GM23338 (cell line): ENCODE data around the gene TMEM135. TPM values are rescaled to one million over a fixed set of nuclear protein-coding genes. Genes with fewer than 3 reads are reported as not detected.

Experiments
- ATAC-seq: fragments of 200-7000 bp; cut with Tn5 transposase; 3 replicates; pipeline ENCODE4 v1.9.1; 2020
- DNase-seq: peaks from one replicate; pipeline ENCODE4 v3.0.0-alpha.2; 2015; ENCODE audit warnings: low spot score
- H2AFZ ChIP-seq: fragments of 200-600 bp; sonication (generic); 2 replicates; pipeline ENCODE4 v1.8.0; 2016; ENCODE audit warnings: antibody characterized with exemption, mild to moderate bottlenecking, moderate library complexity
- H3F3A ChIP-seq: fragments of 200-600 bp; sonication (generic); replicated peaks from 2 replicates; pipeline ENCODE4 v1.8.0; 2017; ENCODE audit warnings: antibody characterized with exemption, mixed run types, low read depth
- H3K27ac ChIP-seq: fragments of 200-600 bp; sonication (generic); 2 replicates; pipeline ENCODE4 v1.6.1; 2016; ENCODE audit warnings: low read depth
- H3K27me3 ChIP-seq: fragments of 200-600 bp; sonication (generic); 2 replicates; pipeline ENCODE4 v1.8.0; 2016; ENCODE audit warnings: mild to moderate bottlenecking, mixed run types, moderate library complexity; ENCODE audit not compliant: insufficient read depth
- H3K36me3 ChIP-seq: fragments of 200-600 bp; sonication (generic); 2 replicates; pipeline ENCODE4 v1.8.0; 2016; ENCODE audit warnings: mild to moderate bottlenecking; ENCODE audit not compliant: insufficient read depth
- H3K4me1 ChIP-seq: fragments of 200-600 bp; sonication (generic); 2 replicates; pipeline ENCODE4 v1.8.0; 2016; ENCODE audit warnings: mild to moderate bottlenecking, moderate library complexity; ENCODE audit not compliant: insufficient read depth
- H3K4me2 ChIP-seq: fragments of 200-600 bp; sonication (generic); 2 replicates; pipeline ENCODE4 v1.7.1; 2017; ENCODE audit warnings: mixed run types
- H3K4me3 ChIP-seq: fragments of 200-600 bp; sonication (generic); 2 replicates; pipeline ENCODE4 v1.6.1; 2016; ENCODE audit warnings: mixed run types
- H3K79me2 ChIP-seq: fragments of 200-600 bp; sonication (generic); replicated peaks from 2 replicates; pipeline ENCODE4 v1.8.0; 2017; ENCODE audit warnings: mild to moderate bottlenecking; ENCODE audit not compliant: insufficient read depth
- H3K9me2 ChIP-seq: fragments of 200-600 bp; sonication (generic); 2 replicates; pipeline ENCODE4 v1.8.0; 2017; ENCODE audit not compliant: insufficient read depth
- H4K20me1 ChIP-seq: fragments of 200-600 bp; sonication (generic); replicated peaks from 2 replicates; pipeline ENCODE4 v1.8.0; 2017; ENCODE audit warnings: mild to moderate bottlenecking; ENCODE audit not compliant: insufficient read depth
- H3K27ac Mint-ChIP-seq: 2 replicates; pipeline ENCODE4 v1.8.0; 2020; ENCODE audit warnings: inconsistent platforms, mild to moderate bottlenecking, moderate library complexity, mixed read lengths
- H3K27me3 Mint-ChIP-seq: 3 replicates; pipeline ENCODE4 v1.8.0; 2022; ENCODE audit warnings: low read depth, mild to moderate bottlenecking, moderate library complexity, mixed read lengths, inconsistent platforms; ENCODE audit not compliant: insufficient read depth, poor library complexity
- H3K36me3 Mint-ChIP-seq: 3 replicates; pipeline ENCODE4 v1.8.0; 2021; ENCODE audit warnings: low read depth, mild to moderate bottlenecking, inconsistent platforms, moderate library complexity, mixed read lengths
- H3K4me1 Mint-ChIP-seq: 3 replicates; pipeline ENCODE4 v1.8.0; 2020; ENCODE audit warnings: mild to moderate bottlenecking, inconsistent platforms, mixed read lengths
- H3K4me3 Mint-ChIP-seq: 3 replicates; pipeline ENCODE4 v1.8.0; 2021; ENCODE audit warnings: moderate library complexity, mild to moderate bottlenecking, inconsistent platforms, mixed read lengths
- H3K9me3 Mint-ChIP-seq: 3 replicates; pipeline ENCODE4 v1.8.0; 2020; ENCODE audit warnings: moderate library complexity, mild to moderate bottlenecking, inconsistent platforms, mixed read lengths
- CREB1 ChIP-seq: fragments of 250-450 bp; sonication (Bioruptor Pico); IDR thresholded peaks from 2 replicates; pipeline ENCODE4 v1.5.0; 2020; ENCODE audit warnings: low read depth, mild to moderate bottlenecking, moderate library complexity
- ETS1 ChIP-seq: IDR thresholded peaks from 2 replicates; pipeline ENCODE4 v1.6.1; 2016; ENCODE audit warnings: antibody characterized with exemption
- EZH2 ChIP-seq: fragments of 200-600 bp; sonication (generic); IDR thresholded peaks from one replicate; pipeline ENCODE4 v1.8.0; 2017; ENCODE audit warnings: antibody characterized with exemption, mild to moderate bottlenecking, low read depth; ENCODE audit not compliant: unreplicated experiment
- EZH2phosphoT487 ChIP-seq: fragments of 200-600 bp; sonication (generic); IDR thresholded peaks from one replicate; pipeline ENCODE4 v1.8.1; 2018; ENCODE audit warnings: antibody characterized with exemption; ENCODE audit not compliant: unreplicated experiment
- JUNB ChIP-seq: IDR thresholded peaks from one replicate; pipeline ENCODE4 v1.6.1; 2016; ENCODE audit warnings: antibody characterized with exemption; ENCODE audit not compliant: unreplicated experiment
- NANOG ChIP-seq: IDR thresholded peaks from 2 replicates; pipeline ENCODE4 v1.6.1; 2016; ENCODE audit warnings: antibody characterized with exemption, borderline replicate concordance
- POLR2AphosphoS5 ChIP-seq: IDR thresholded peaks from 2 replicates; pipeline ENCODE4 v1.6.1; 2016; ENCODE audit warnings: antibody characterized with exemption, low read depth
- REST ChIP-seq: IDR thresholded peaks from one replicate; pipeline ENCODE4 v1.6.1; 2018; ENCODE audit warnings: antibody characterized with exemption; ENCODE audit not compliant: unreplicated experiment
- STAT1 ChIP-seq: IDR thresholded peaks from one replicate; pipeline ENCODE4 v1.6.1; 2016; ENCODE audit warnings: antibody characterized with exemption; ENCODE audit not compliant: unreplicated experiment
- ZNF114 ChIP-seq: fragments of 250-450 bp; sonication (Bioruptor Pico); IDR thresholded peaks from 2 replicates; pipeline ENCODE4 v1.5.0; 2020; ENCODE audit warnings: mild to moderate bottlenecking, moderate library complexity
- ZNF331 ChIP-seq: fragments of 250-450 bp; sonication (Bioruptor Pico); IDR thresholded peaks from 2 replicates; pipeline ENCODE4 v1.5.0; 2020; ENCODE audit warnings: low read depth, mild to moderate bottlenecking, moderate library complexity
- ZNF462 ChIP-seq: fragments of 250-450 bp; sonication (Bioruptor Pico); IDR thresholded peaks from 2 replicates; pipeline ENCODE4 v1.5.0; 2020; ENCODE audit warnings: mild to moderate bottlenecking, moderate library complexity
- polyA plus RNA-seq: library from polyadenylated mRNA; unstranded; fragments of >200 nt; fragmentation: Nextera tagmentation; extraction: Ambion mirVana; gene quantifications from 2 replicates; pipeline ENCODE4 v1.2.1, GENCODE V29; 2016
- total RNA-seq: library from RNA; depleted of rRNA; stranded (reverse); fragments of >200 nt; shearing (Covaris generic); gene quantifications from 2 replicates; pipeline ENCODE4 v1.2.3, GENCODE V29; 2014
- TF ChIP-seq, protein P1 (sequence below), 2 experiments: fragments of 200-600 bp in 1 of 2; sonication (generic) in 1 of 2; conservative IDR thresholded peaks; 2 replicates each; pipeline versions ENCODE4 v1.5.1 to v1.6.1; 2016 to 2017; ENCODE audit warnings: antibody characterized with exemption in 2 of 2, low read depth in 2 of 2, mild to moderate bottlenecking in 2 of 2, moderate library complexity in 1 of 2

TMEM135 gene
- total and polyA plus RNA-seq, 2 experiments from 2014 or later: 23.4 to 49.9 TPM

DNA sequence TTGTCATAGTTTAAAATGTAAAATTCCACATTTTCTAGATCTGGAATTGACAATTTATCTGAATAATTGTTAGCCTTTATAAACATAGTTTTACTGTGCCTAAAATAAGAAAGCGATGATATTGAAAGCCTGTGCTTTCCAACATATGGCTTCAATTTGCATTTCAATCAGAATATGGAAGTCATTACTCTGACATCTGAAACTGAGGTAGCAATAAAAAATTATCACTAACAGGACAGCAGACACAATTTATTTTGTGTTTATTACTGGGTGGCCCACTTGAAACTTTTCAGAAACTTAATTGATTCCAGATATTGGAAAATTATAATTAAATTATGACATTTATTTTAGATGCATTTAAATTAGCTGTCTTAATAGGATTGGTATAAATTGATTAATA, 78.5 kb downstream of the TMEM135 start:
- H3K4me2 ChIP-seq: no peak overlapping the region
- no peak for DNase-seq
- H3K36me3 Mint-ChIP-seq: no peaks in the 10 kb centered on the region
- H3K4me3 Mint-ChIP-seq: no peak overlapping the region
- H3K27me3 ChIP-seq: no peaks in the 10 kb centered on the region
- TF ChIP-seq ZNF114: no peak
- no peak for TF ChIP-seq JUNB
- no peak for TF ChIP-seq ZNF331
- TF ChIP-seq, protein P1, sequence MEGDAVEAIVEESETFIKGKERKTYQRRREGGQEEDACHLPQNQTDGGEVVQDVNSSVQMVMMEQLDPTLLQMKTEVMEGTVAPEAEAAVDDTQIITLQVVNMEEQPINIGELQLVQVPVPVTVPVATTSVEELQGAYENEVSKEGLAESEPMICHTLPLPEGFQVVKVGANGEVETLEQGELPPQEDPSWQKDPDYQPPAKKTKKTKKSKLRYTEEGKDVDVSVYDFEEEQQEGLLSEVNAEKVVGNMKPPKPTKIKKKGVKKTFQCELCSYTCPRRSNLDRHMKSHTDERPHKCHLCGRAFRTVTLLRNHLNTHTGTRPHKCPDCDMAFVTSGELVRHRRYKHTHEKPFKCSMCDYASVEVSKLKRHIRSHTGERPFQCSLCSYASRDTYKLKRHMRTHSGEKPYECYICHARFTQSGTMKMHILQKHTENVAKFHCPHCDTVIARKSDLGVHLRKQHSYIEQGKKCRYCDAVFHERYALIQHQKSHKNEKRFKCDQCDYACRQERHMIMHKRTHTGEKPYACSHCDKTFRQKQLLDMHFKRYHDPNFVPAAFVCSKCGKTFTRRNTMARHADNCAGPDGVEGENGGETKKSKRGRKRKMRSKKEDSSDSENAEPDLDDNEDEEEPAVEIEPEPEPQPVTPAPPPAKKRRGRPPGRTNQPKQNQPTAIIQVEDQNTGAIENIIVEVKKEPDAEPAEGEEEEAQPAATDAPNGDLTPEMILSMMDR (conservative IDR thresholded peaks at IDR 0.05; ENCODE audit: low read depth in 2 of 2): no peak
- no peak for TF ChIP-seq NANOG
- TF ChIP-seq EZH2: no peak
- TF ChIP-seq POLR2AphosphoS5: no peak
- no peak for TF ChIP-seq CREB1
- no peak for TF ChIP-seq REST
- no peak for TF ChIP-seq STAT1
- no peak for TF ChIP-seq ZNF462 (CRISPR knock-in tag)
- TF ChIP-seq ETS1: no peak
- TF ChIP-seq EZH2phosphoT487: no peak
- no peak overlapping the region for H3K27ac ChIP-seq
- no peak overlapping the region for H3K27ac Mint-ChIP-seq
- no peak overlapping the region for H3K4me3 ChIP-seq
- ATAC-seq: no peak
- no peaks in the 10 kb centered on the region for H4K20me1 ChIP-seq
- H3F3A ChIP-seq: no peaks in the 10 kb centered on the region; the same call in 1 of the 2 replicates
- H3K4me1 ChIP-seq: peaks cover 6% of the 10 kb centered on the region; the same call in 1 of the 2 replicates
- H3K9me3 Mint-ChIP-seq: no peaks in the 10 kb centered on the region
- no peaks in the 10 kb centered on the region for H3K36me3 ChIP-seq
- H3K27me3 Mint-ChIP-seq: peaks cover 3% of the 10 kb centered on the region
- peaks cover 5% of the 10 kb centered on the region; the same call in 1 of the 2 replicates for H3K79me2 ChIP-seq
- no peaks in the 10 kb centered on the region for H3K9me2 ChIP-seq
- H2AFZ ChIP-seq: no peak overlapping the region
- H3K4me1 Mint-ChIP-seq: peaks cover 10% of the 10 kb centered on the region
